Measurements from ENCODE around the gene BIRC6. TPM values are rescaled to one million over a fixed set of nuclear protein-coding genes. Genes with fewer than 3 reads are reported as not detected.

The BIRC6 gene
- total and polyA plus RNA-seq, 2 of the 4 experiments (the other 2 are of a cell fraction) = 26.5 to 316 TPM

- TF ChIP-seq MXI1 (IDR thresholded peaks at IDR 0.05; ENCODE audit: borderline replicate concordance, low read depth, low read length) = no peak
These were observed 122.2 kb downstream of the BIRC6 start (continued) for GRCh38 chr2:32478889-32479620.

DNA sequence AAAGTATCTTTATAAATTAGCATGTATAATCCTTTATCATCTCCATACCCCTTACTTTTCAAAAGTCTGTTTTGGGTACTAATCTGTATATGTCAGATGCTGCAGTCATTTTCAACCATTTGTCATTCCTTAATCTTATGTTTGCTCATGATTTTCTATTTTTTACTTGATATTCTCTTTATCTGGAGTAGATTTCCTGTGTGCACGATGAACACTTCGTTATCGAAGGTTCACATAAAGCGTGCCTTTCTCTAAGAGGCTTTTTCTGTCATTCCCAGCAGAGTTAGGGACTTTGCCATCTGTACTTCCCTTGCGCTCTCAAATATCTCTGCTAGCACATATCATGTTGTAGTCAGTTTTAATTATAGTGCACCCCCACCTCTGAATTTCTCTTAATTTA lies 123.2 kb downstream of the BIRC6 start:
- no peak overlapping the region for H2AK9ac ChIP-seq (replicated peaks; ENCODE audit: low read depth, low read length, poor library complexity)
- peaks cover 29% of the 10 kb centered on the region for H3K36me3 ChIP-seq (ENCODE audit: control insufficient read depth, insufficient read depth, low read length)
- H3K14ac ChIP-seq (replicated peaks; ENCODE audit: low read depth, low read length) = no peak overlapping the region
- no peak overlapping the region for H3K27ac ChIP-seq (ENCODE audit: insufficient read depth, low read length)
- CTCF ChIA-PET = interaction anchor here (0.7 kb wide), 1 partner anchor 173 kb away, joined by 5 read pairs; no protein-coding TSS in a partner anchor
- no peak overlapping the region for H2AK5ac ChIP-seq (ENCODE audit: low read depth, low read length)
- no CpG with 5 or more reads among the region's 5 CpGs for WGBS, 2 experiments (ENCODE audit: extremely low coverage in 2 of 2, insufficient read length in 1 of 2)
- no peak overlapping the region for H2AFZ ChIP-seq (replicated peaks; ENCODE audit: low read length, poor library complexity)
- H3K4me1 ChIP-seq (ENCODE audit: control insufficient read depth, insufficient read depth, low read length) = peaks cover 9% of the 10 kb centered on the region
- no peak overlapping the region for H4K91ac ChIP-seq (ENCODE audit: insufficient read depth, low read depth, low read length)
- peaks cover 9 to 25% of the 10 kb centered on the region in 2 experiments for H3K79me1 ChIP-seq (ENCODE audit: low read depth in 1 of 2, low read length in 2 of 2)
- H3K18ac ChIP-seq (ENCODE audit: low read depth, low read length) = no peak overlapping the region
- H2BK15ac ChIP-seq (ENCODE audit: low read depth, low read length) = no peak overlapping the region
- H3K4ac ChIP-seq (ENCODE audit: low read depth, low read length) = no peak overlapping the region
- ATAC-seq (ENCODE audit: low read depth) (no peak), DNase-seq (no peak)
- dilution Hi-C loops (cut with HindIII; ENCODE audit: low sequenced_read_pairs, unreplicated experiment) (no loop called here), intact Hi-C loops (cut with micrococcal nuclease) (no loop called here), in situ Hi-C loops (cut with MboI; ENCODE audit: low sequenced_read_pairs) (no loop called here)
- H3K23ac ChIP-seq (ENCODE audit: low read depth, low read length) = no peak overlapping the region
- peaks cover 2% of the 10 kb centered on the region; the same call in 1 of the 2 replicates for H3K9me1 ChIP-seq (ENCODE audit: insufficient read depth, low read length)
- no peak overlapping the region for H2BK20ac ChIP-seq (ENCODE audit: low read depth, low read length)
- no peak overlapping the region for H4K5ac ChIP-seq (ENCODE audit: low read depth, low read length)
- H2BK5ac ChIP-seq (ENCODE audit: low read depth, low read length, poor library complexity, severe bottlenecking) = no peak overlapping the region
- H4K8ac ChIP-seq (ENCODE audit: low read depth in 2 of 2, low read length in 2 of 2) = no peak overlapping the region
- H3K9me3 ChIP-seq (ENCODE audit: control insufficient read depth, insufficient read depth, low read length) = no peaks in the 10 kb centered on the region
- no peak overlapping the region for H3K56ac ChIP-seq (ENCODE audit: extremely low read depth, insufficient read depth, low read length)
- H2BK120ac ChIP-seq (ENCODE audit: low read depth, low read length) = no peak overlapping the region
- no peaks in the 10 kb centered on the region for H3K27me3 ChIP-seq (ENCODE audit: control insufficient read depth, insufficient read depth, low read length)
- no peaks in the 10 kb centered on the region for H4K20me1 ChIP-seq (ENCODE audit: insufficient read depth, low read length)
- POLR2A ChIA-PET (ENCODE audit: unreplicated experiment) = no interaction called here
- no TSS peak for BruUV-seq (replicated peaks)
- H3K9ac ChIP-seq (ENCODE audit: low read depth, low read length) = no peak overlapping the region
- H3K4me3 ChIP-seq (ENCODE audit: insufficient read depth, low read depth, low read length) = no peak overlapping the region
- TF ChIP-seq CHD1 (IDR thresholded peaks at IDR 0.05; ENCODE audit: low read depth, low read length) (no peak), MAFK (IDR thresholded peaks at IDR 0.05; ENCODE audit: low read depth, low read length) (no peak)
- no peak overlapping the region for H3K4me2 ChIP-seq (ENCODE audit: low read depth, low read length)
